GM19193 (cell line): ENCODE data around the gene CTSC.
A peak's percentile ranks its signal among the peaks of the same experiment; 100 is the strongest.

Experiments
- POLR2A ChIP-seq: IDR thresholded peaks from 4 replicates; pipeline ENCODE4 v1.6.1; 2011; ENCODE audit not compliant: insufficient read depth, insufficient read length; ENCODE audit errors: extremely low read depth

CTSC gene

DNA sequence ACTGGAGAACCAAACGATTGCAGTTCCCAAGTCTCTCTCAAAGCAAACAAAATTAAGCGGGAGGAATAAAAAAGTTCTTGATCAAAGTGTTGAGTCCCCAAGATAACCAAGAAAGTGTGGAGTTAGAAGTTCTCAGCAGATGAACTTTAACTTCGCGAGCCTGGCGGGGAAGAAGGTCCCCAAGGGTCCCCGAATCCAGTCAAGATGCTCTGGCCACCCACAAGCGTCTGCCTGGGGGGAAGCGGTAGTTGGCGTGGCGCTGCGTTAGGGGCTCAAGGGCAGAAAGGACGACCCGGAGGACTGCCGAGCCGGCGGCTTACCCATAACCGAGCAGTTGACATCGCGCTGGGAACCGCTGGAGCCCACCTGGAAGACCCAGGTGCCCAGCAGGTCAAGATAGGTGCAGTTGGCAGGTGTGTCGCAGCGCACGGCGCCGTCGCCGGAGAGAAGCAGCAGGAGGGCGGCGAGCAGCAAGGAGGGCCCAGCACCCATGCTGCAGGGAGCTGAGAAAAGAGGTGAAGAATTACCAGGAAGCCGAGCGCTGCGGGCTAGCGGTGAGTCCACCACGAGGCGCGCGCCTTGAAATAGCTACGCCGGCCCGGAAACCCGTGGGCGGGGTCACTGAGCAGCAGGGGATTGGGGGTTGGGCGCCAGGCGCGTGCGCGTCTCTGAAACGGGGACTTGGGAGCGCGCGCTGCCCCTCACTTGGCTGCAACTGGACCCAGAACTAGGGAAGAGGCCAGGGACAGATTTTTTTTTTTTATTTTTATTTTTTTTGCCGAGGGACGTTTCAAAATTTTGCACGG is at the start of gene CTSC:
Gene CTSC, minus strand, starts transcription at position 556 of the 806 bp plus-strand sequence. Its CDS starts 64 bp downstream, at position 492.
- TF ChIP-seq POLR2A = peak; percentile 97

DNA sequence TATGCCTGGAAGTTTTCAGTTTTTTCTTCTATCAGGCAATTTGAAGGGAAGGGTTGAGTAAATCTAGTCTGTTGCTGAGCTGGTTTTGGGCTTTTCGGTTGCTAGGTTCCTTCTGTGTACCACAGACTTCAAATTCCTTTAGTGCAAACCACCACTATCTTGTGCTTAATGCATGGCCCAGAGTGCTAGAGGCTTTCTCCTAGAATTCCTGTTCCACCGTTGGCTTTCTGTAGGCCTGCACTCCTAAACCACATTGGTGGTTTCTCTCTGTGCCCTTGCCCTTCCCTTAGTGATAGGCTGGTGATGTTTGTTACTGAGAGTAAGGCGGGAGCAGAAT is 47.1 kb upstream of the CTSC start:
- TF ChIP-seq POLR2A = no peak

DNA sequence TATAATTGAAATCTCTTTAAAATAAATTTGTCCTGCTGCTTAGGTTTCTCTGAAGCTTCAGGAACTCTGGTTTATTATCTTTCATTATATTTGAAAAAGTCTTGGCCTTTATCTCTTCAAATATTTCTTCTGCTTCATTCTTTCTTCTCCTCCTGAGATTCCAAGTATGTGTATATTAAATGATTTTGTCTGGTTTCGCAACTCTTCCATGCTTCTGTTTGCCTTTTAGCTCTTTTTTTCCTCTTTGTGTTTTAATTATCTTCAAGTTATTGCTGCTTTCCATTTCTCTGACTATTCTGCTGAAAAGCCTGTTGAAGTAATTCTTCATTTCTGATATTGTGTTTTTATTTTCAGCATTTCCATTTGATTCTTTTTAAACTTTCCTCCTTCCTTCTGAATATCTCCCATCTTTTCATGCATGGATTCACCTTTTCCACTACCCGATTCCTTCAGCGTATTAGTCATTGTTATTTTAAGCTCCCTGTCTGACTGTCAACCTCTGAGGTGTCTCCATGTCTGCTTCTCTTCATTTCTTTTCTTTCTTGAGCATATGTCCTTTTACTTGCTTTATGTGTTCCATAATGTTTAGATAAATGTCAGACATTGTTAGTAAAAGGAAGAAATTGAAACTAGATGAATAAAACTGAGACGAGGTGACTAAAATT is 46.6 kb upstream of the CTSC start:
- no peak for TF ChIP-seq POLR2A

DNA sequence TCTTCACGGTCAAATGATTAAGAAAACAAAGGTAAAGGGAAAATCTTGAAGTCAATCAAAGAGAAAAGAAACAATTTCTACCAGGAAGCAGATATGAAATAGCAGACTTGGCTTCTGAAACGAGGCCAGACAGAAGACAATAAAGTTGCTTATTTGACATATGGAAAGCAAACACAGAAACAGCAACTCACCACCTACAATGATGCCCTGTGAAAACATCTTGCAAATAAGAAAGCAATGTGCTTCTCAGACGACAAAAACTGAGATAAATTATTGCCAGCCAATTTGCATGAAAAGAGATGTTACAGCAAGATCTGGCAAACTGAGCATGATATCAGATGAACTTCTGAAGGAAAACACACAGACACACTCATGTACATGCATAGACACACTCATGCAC is 45.9 kb upstream of the CTSC start:
- no peak for TF ChIP-seq POLR2A

DNA sequence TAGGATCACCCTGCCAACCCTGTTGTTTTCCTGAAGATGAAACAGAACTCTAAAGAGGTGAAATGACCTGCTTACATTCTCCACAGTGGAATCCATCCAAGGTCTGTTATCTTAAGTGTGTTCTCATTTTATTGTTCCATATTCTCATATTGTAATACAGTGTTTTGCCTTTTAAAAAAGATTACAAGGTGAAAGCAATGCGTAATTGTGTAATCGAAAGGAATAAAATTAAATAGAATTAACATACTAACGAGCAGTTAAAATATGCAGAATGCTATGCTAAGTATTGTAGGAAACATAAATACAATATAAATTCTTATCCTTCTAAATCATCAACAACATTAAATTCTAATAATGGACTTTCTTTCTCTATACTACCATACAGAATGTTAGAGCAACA is 41.6 kb upstream of the CTSC start:
- TF ChIP-seq POLR2A = no peak

DNA sequence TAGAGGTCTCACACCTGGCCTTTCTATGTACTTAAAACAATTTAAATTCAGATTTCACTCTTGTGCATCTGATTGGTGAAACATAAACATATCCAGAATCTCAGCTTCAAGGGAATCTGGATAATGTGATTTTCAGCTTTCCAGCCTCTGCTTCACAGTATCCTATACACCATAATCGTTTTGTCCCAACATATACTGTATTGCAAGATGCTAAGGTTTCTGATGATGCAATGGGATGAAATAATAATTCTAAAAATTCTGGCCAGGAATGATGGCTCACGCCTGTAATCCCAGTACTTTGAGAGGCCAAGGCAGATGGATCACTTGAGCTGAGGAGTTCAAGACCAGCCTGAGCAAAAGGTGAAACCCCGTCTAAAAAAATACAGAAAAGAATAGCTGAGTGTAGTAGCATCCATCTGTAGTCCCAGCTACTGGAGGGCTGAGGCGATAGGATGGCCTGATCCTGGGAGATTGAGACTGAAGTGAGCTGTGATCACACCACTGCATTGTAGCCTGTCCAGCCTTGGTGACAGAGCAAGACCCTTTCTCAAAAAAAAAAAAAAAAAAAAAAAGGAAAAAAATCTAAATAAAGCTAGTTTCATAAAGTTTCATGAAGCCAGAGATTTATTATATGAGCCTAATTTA is 41.0 kb upstream of the CTSC start:
- no peak for TF ChIP-seq POLR2A

DNA sequence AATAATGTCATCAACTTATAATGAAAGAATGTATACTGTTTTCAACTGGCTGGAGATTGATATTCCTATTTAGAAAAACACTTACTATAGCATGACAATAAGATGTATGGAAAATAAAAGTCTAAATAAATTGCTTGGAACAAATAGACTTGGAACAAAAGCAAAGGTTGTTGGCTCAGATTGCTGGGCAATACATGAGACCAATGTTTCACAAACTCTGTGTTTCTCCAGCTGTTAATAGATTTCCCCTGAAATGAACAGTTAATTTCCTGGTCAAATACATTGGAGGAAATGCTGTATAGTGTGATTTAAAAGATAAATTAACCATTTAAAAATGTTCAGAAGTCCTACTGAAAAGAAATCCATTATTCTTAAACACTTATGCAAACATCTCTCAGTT is 40.1 kb upstream of the CTSC start:
- no peak for TF ChIP-seq POLR2A

DNA sequence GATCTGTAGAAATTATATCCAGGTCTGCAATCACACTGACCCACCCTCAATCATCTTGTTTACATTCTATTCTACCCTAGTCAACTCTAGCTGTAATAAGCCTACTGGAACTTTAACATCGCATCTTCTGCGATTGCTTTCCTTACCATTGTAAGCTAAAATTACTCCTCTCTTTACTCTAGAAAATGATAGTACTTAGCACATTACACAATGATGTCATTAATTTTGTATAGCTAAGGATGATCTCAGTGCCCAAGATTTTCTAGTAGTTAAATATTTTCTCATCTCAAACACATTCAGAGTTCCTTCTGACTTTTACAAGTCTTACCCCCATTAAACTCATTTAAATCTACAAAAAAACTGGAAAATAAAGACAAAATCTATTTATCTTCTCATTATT is 39.6 kb upstream of the CTSC start:
- no peak for TF ChIP-seq POLR2A

DNA sequence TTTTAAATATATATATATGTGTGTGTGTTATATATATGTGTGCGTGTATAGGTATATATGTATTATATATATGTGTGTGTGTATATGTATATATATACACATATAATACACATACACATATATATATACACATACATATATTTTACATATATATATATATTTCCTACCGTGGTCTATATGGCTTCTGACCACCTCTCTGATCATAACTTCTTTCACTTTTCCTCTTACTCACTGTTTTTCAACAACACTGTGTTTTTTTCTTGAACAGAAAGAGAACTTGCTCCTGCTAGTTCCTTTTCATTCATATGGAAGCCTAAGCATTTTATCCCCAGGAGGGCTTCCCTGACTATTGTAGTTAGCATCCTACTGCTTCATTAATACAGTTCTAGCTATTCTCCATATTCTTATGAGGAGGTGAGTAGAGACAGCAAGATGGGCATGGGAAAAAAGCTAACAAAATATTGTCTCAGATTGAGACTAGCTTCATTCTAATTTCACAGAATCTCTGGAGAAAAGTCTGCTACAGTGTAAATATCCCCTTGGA is 38.5 kb upstream of the CTSC start:
- TF ChIP-seq POLR2A = no peak

DNA sequence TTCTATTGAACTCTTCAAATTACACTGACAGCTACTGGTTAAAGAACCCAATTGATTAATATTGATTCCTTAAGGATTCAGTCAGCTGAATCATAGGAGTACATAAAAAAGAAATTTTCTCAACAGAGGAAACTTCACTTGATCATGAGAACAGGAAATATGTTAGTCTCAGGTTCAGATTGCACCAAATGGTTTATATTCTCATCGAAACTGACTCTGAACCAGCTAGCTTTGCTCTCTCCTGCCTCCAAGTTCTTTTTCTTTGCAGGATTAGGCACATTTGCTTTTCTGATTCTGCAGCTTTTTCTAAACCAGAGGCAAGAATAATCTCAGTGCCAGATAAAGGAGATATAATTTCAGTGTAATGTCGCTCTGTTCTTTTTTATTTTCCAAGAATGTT is 33.2 kb upstream of the CTSC start:
- TF ChIP-seq POLR2A = no peak

DNA sequence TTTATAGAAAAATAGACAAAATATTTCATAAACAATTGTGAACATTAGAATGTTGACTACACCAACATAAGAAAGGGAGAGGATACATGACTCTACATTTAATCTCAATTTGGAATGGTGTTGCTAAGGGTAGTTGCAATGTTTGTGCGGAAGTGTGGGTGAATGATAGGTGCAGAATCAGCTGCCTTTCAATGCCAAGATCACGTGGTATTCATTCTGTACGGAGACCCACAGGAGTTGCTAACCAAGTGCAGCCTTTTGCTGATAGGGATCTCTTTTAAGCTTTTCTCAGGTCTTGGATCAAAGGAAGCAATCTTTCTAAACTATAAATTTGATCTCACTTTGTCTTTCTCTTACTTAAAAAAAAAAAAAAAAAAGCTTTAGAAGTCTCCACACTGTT is 29.8 kb upstream of the CTSC start:
- TF ChIP-seq POLR2A = no peak

DNA sequence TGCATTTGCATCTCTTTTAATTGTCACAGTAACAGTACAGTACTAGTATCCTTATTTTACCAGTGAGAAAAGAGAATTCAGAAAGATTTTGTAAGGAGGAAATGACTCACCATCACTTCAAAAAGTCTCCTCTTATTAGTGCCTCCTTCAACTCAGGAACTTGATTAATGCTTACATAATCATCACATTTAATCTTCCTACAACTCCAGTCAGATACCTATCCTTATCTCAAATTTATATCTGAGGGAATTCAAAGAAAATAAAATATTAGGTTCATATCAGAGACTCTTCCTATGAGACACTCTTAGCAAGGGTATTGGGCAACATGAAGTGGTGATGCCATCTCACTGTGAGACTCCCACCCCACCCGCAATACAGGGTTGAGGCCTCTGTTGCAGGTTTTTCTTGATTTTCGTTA is 26.1 kb upstream of the CTSC start:
- no peak for TF ChIP-seq POLR2A

DNA sequence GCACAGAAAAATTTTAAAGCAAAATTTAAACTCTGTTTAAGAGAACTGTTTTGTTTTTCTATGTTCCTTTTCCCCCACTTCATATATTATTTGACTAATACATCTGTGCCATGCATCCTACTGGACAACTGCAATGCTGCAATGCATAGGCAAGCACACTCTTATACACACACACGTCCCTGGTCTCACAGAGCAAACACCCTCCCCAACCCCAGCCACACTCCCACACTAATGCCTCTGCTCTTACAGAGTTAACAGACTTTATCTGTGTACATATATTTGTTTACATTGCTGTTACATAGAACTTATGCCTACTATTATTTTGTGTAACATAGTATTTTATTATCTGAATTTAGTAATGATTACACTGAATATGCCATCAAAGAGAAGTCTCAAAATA is 25.5 kb upstream of the CTSC start:
- TF ChIP-seq POLR2A = no peak

DNA sequence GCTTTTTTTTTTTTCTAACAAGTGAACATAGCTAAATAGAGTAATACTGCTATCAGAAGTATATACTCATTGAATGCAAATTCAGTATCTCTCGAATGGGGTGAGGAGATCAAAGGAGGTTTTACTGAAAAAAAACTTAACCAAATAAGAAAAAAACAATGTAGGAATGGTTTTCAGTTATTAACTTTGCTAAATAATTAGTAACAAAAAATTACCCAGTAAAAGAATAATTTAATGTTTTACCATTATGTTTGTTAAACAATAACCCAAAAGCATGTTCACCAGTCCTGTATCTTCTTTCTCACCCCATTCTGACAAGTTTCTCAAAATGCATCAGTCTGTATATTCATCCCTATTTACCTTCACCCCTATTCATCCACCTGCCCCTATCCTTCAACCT is 22.6 kb upstream of the CTSC start:
- no peak for TF ChIP-seq POLR2A

DNA sequence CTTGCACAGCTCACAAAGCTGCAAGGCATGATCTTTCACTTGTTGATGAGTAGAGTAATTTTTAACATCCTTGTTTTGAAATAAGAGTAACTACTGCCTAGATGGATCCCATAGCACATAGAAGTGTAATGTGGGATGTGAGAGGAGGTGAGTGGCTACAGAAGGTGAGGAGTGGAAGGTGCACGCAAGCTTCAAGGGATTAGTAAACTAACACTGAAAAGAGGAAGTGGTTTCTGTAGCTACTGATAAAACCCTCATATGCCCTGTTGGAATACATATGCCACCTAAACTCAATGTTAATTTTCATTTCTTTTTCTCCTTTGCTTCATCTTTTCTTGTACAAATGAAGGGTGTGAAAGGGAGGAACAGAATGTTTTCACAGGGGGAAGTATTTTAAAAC is 22.0 kb upstream of the CTSC start:
- TF ChIP-seq POLR2A = no peak

DNA sequence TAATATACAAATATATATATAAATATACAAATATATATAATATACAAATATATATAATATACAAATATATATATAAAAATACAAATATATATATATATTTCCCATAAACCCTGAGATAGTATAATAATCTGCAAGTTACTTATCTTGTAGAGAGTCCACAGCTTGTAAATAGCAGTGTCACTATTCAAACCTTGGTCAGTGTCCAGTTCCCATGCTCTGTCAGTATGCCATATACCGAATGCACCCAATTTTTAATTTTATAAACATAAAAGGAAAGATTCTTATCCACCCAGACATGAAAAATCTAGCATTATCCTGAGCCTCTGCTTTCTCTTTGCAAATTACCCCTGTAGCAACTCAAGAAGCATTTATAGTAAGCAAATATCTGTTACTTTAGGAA is 21.6 kb upstream of the CTSC start:
- TF ChIP-seq POLR2A = no peak
